GM21515 (cell line): Measurements from ENCODE around the gene TRAF2.

Source experiments
- ATAC-seq: cut with Tn5 transposase; IDR thresholded peaks from one replicate; pipeline ENCODE4 v1.9.1; 2021; ENCODE audit not compliant: unreplicated experiment

Gene TRAF2

DNA sequence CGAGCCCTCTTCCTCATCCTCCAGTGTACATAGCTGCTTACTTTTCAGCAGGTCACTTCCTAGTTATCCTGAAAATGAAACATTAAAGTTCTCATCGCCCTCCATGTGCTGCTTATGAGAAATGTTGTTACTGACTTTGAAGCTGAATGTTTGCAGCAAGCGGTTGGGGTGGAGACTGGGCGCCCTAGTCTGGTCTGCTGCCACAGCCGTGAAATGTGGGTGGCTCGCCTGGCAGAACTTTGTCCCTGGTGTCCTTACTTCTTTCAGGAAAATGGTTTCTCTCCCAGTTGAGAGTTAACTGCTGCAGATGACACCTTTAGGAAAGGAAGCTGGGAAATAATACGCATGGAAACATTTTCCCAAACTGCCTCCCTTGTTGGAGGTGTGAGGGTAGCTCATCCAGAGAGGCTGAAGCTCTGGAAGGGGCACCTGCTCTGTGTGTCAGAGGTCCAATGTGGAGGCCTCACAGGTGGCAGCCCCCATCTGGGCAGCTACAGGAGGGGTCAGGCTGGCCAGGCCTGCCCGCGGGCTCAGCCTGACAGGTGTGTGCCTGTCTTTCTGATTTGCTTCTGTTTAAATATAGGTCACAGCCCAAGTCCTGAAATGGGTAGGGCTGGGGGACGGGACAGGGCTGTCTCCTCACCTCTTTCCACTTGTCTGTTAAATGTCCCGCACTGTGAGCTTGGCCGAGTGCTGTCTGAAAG is 24.0 kb downstream of the TRAF2 start:
- ATAC-seq: no peak

DNA sequence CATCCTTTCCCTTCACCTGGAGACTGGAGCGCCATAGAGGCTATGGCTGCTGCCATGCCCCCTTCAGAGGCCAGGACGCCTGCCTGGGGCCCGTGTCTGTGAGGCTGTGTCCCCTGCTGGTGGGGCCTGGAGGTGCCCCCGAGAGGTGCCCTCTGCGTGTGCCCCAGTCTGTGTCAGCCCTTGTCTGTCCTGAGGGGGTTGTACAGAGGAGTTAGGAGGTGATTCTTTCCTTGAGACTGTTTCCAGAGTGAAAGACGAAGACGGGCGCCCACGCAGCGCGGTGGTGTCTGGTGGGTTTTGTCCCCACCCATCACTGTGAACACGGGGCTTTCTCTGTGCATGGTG is 24.6 kb downstream of the TRAF2 start:
- no peak for ATAC-seq

DNA sequence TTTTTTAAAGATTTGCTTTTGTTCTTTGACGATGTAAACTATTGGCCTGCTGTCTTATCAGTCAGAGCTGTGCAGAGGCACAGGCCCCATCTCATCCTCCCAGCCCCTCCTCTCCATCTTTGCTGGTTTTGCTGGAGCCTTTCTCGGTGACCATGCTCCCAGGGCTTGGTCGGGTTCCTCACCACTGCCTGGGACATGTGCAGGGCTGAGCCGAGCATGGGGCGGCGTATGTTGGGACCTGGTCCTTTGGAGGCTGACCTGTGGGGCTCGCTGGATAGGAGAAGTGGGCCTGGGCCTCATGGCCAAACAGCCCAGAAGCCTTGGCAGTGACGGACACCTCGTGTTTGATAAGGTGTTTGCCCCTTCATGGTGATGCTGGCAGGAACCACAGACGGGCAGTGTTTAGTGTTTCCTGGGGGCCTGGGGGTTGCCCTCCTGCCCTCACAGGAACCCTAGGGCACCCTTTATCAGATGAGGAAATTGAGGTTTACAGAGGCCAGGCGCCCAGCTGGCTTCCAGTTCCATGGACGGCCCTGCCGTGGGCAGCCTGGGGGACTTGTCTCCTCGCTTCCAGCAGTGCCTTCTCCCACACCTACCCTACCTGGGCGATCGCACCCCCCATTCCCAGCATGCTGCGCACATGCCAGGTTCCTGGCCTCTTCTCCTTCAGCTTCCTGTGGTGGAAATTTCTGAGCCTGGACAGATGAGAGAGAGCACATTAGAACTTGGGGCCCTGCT is 27.6 kb downstream of the TRAF2 start:
- no peak for ATAC-seq

DNA sequence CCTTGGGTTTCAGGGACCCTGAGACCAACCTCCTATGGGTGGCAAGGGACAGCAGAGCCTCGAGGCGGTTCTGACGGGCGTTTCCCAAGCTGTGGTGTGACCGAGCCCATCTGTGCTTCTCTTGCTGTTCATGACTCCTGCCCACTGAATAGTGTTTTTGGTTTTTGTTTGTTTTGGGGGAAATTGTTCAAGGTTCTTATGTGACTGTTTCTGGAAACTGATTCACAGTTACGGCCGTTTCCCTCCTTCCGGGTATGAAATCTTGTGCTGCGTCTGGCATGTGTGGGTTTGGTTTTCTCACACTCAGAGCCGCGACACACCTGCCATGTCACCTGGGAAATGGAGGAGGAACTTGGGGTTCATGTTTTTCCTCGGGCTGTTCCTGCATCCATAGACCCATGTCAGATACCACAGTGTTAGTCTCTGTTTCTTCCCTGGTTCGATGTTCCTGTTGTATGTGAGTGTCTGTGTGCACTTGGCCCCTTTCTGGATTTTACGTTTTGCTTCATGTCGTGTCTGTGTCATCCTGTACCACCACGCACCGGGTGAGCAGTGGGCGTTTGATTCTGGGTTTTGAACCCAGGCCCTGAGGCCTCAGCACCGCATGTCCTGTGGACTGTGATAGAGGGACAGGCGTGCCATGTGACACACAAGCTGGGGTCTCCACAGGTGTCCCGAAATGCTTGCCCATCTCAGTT is 29.5 kb downstream of the TRAF2 start:
- no peak for ATAC-seq

DNA sequence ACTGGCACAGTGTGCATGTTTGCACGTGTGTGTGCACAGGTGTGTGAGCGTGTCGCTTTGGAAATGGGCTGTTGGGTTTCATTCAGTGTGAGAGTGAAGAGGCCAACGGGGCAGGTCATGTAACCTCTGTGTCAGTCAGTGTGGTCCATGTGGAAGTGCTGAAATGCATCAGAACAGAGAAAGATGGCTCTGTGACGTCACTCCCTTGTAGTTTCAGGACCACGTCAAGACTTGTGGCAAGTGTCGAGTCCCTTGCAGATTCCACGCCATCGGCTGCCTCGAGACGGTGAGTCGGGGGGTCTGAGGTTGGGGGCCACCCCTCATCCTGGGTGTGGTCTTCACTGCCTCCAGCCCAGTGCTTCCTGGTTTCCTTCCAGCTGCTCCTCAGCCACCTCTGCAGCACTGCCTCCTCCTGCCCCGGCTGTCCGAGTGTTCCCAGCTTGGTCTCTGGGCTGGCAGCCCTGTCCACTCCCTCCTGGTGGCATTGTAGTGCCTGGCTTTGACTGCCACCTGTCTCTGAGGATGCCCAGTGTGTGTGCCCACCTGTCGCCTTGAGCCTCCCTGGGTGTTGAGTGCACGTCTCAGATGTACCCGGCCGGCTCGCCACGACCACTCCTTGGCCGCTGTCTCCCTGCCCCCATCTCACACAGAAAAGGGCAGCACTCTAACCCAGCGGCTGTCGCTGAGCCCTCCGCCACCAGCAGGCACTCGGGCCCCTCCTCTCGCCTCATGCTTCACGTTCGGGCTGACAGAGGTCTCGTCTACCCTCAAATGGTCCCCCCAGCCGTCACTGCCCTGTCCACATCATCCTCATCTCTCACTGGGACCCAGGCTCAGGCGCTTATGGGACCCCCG is 30.2 kb downstream of the TRAF2 start:
- no peak for ATAC-seq

DNA sequence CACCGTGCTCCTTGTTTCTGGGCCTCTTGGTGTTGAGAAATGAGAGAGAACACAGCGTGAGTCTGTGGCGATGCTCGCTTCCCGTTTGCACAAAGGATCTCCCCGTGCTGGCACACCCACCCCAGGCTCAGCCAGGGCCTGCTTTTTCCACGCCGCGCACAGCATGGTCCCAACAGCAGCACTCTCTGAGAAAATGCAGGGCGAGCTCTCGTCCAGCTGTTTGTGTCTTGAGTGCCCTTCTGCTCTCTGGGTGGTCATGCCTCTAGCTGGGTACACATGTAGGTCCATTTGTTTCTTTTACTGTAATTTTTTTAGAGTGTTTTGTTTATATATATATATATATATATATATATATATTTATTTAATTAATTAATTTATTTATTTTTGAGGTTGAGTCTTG is 31.6 kb downstream of the TRAF2 start:
- ATAC-seq: no peak

DNA sequence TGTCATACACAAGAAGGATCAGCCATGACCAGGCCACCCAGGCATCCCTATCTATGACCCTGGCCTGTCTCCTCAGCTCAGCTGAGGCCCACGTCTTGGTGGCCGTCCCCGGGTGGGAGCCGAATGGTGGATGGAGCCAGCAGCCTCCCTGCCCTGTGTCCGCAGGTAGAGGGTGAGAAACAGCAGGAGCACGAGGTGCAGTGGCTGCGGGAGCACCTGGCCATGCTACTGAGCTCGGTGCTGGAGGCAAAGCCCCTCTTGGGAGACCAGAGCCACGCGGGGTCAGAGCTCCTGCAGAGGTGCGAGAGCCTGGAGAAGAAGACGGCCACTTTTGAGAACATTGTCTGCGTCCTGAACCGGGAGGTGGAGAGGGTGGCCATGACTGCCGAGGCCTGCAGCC is 33.8 kb downstream of the TRAF2 start:
- no peak for ATAC-seq

DNA sequence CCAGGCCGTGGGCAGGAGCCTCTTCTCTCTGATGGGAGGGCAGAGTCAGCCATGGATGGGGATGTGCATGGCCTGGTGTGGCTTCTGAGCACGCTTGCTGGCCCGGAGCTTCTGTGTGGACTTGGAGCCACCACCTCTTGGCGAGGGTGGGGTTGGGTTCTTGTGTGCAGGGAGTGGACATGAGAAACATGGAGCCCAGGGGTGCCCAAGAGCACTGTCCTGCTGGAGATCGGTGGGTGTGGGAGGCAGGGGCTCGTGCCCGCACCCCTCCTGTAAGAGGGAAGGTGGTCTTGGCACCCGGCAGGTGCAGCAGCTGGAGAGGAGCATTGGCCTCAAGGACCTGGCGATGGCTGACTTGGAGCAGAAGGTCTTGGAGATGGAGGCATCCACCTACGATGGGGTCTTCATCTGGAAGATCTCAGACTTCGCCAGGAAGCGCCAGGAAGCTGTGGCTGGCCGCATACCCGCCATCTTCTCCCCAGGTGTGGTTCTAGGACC is 34.5 kb downstream of the TRAF2 start:
- no peak for ATAC-seq

DNA sequence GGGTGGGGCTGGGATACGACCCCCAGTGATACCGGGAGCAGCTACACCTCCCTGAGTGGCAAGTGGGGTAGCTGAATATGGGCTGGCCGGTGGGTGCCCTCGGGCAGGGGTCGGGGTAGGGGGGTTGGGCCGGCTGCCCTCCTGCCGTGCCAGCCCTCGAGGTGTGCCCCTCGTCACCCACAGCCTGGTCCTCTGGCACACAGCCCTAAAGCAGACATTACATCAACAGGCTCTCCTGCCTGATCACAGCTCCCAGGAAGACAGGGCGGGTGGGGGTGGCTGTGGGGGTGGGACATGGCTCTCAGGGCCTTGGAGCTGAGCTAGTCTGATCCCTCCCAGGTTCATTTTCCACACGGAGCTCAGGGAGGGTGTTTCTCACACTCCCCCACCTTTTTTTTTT is 35.0 kb downstream of the TRAF2 start:
- no peak for ATAC-seq

DNA sequence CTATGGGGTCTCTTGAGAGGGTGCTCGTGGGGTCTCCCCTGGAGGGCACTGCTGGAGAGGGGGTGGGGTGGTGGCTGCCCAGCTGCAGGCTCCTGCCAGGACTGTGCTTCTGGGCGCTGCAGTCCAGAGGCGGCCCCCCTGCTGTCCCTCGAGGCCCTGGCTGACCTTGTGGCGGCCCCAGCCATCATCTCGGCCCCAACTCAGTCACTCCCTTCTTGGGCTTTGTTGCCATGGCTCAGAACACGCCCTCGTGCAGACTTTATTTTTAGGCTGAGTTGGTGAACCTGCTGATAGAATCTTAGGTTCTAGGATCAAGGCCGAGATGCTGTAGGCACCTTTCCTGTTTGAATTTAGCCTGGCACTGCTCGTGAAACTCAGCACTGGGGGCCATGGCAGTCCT is 35.4 kb downstream of the TRAF2 start:
- ATAC-seq: no peak

DNA sequence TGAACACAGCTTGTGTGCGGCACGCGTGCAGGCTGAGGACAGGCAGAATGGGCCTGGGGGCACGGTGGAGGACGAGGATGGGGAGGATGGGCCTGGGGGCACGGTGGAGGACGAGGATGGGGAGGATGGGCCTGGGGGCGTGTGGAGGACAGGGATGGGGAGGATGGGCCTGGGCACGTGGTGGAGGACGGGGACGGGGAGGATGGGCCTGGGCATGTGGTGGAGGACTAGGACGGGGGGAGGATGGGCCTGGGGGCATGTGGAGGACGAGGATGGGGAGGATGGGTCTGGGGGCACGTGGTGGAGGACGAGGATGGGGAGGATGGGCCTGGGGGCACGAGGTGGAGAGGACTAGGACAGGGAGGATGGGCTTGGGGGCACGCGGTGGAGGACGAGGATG is 36.2 kb downstream of the TRAF2 start:
- no peak for ATAC-seq

DNA sequence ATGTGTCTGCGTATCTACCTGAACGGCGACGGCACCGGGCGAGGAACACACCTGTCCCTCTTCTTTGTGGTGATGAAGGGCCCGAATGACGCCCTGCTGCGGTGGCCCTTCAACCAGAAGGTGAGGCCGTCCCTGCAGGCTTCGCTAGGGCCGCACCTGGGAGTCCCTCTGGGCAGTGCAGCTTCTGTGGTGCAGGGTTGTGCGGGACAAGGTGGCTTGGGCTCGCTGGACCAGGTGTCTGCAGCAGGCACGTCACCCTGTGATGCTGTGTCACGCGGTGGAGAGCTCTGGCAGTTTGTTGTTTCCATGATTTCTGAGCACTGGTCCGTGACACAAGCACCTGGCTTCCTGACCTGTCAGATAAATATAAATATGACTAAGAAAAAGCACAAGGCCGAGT is 37.6 kb downstream of the TRAF2 start:
- no peak for ATAC-seq

DNA sequence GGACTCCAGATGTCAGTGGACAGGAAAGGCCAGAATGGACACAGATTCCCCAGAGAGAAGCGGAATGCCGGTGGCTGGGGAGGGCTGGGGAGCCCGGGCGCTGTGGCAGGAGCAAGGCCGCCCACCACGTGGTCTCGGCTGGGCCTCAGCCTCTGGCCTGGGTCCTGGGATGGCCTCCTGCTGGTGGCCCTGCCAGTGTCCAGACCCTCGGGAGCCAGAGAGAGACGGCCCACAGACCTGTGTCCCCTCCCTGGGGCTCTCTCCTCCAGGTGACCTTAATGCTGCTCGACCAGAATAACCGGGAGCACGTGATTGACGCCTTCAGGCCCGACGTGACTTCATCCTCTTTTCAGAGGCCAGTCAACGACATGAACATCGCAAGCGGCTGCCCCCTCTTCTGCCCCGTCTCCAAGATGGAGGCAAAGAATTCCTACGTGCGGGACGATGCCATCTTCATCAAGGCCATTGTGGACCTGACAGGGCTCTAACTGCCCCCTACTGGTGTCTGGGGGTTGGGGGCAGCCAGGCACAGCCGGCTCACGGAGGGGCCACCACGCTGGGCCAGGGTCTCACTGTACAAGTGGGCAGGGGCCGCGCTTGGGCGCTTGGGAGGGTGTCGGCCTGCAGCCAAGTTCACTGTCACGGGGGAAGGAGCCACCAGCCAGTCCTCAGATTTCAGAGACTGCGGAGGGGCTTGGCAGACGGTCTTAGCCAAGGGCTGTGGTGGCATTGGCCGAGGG is 39.3 kb downstream of the TRAF2 start:
- ATAC-seq: no peak

DNA sequence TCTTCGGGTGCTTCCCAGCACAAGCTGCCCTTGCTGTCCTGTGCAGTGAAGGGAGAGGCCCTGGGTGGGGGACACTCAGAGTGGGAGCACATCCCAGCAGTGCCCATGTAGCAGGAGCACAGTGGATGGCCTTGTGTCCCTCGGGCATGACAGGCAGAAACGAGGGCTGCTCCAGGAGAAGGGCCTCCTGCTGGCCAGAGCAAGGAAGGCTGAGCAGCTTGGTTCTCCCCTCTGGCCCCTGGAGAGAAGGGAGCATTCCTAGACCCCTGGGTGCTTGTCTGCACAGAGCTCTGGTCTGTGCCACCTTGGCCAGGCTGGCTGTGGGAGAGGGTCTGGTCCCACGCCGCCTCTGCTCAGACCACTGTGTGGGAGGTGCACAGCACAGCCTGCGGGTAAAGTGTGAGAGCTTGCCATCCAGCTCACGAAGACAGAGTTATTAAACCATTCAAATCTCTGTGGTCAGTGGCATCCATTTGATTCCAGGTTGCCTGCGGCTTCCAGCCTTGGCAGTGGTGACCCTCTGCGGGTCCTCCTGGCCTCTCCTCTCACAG is 39.9 kb downstream of the TRAF2 start:
- ATAC-seq: no peak

DNA sequence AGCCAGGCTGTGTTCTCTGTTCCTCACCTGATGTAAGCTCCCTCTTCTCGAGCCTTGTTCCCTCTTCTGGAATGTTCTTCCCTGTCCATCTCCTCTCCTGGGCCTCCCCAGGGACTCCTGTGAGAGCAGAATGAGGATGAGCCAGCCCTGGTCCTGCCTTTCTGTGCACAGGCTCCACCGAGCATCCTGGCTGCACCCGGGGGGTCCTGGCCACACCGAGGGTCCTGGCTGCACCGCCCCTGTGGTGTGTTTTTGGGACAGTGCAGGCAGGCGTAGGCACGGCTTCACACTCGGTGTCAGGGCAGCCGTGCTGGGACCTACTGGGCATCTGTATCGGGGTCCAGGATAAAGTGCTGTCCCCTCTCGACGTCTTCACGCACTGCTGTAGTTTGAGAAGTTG is 40.4 kb downstream of the TRAF2 start:
- no peak for ATAC-seq

DNA sequence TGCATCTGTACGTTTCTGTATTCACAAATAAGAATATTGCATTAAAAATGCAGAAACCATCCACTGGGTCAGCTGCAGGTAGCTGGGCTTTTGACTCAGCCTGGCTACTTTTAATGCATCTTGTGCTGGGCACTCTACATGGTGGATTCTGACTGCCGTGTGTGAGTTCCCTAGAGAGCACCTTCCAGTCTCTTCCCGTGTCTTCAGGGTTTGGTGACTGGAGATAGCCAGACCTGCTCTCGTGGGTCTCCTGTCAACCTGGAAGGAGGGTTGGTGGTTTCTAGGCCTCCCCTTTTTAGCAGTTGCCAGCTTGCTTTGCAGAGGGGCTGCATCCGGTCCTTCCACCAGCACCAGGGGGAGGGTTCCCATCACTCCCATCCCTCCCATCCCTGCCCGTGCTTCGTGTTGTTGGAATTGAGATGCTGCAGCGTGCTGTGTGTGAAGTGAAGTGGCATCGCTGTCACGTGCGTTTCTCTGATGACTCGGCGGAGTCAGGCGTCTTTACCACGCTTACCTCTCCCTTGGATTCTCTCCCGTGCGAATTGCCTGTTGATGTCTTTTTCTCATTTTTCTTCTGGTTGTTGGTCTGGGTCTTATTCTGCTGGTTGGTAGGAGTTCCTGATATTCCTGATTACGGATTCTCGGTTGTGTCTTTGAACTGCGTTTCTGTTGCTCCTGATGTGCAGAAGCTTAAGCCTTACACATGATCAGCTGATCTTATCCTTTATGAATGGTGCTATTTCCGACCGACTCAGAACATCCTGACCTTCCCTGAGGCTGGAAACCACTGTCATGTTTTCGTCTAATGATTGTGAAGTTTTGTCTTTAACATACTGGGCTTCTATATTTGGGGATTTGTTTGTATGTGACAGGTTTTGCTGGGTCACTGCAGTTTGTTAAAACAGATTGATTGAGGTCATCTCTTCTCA is 41.3 kb downstream of the TRAF2 start:
- no peak for ATAC-seq

DNA sequence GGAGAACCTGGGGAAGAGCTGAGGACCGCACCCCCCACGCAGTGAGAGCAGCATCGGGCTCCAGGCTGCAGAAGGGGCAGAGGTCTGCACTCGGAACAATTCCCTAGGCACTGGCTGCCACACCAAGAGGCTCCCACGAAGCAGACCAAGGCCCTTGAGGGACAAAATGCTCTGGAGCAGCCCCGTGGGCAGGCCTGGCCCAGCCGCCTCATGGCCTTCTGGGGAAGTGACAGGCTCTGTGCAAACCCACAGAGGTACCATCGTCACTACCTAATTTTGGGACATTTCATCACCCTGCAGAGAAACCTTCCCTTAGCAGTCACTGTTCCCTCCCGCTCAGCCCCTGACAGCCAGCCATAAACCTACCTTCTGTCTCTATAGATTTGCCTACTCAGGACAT is 42.3 kb downstream of the TRAF2 start:
- no peak for ATAC-seq

DNA sequence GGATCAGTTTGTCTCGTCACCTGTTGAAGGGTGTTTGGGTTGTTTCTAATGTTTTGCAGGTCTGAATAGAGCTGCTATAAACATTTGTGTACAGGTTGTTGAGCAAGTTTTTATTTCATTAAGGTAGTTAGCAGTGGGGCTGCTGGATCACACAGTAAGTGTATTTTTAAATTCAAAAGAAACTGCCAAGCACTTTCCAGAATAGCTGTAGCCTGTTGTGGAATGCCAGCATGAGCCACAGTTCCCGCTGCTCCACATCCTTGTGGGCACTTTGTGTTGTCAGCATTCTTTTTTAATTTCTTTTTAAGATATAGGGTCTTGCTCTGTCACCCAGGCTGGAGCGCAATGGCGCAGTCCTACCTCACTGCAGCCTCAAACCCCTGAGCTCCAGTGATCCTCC is 43.7 kb downstream of the TRAF2 start:
- ATAC-seq: no peak

DNA sequence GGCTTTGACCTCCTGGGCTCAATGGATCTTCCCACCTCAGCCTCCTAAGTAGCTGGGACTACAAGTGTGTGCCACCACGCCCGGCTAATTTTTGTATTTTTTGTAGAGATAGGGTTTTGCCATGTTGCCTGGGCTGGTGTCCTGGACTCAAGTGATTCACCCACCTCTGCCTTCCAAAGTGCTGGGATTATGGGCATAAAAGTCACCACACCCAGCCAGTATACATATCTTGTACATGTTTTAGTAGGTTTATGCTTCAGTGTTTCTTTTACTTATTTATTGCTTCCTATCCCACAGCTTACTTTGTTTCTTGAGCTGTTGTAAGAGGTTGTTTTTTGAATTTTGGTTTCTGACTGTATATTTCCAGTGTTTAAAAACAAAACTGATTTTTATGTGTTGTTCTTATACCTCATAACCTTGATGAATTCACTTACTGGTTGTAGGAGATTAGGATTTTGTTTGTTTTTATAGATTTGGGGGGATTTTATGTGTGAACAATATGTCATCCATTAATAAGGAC is 45.4 kb downstream of the TRAF2 start:
- ATAC-seq: no peak
